Skeletal muscle cell (primary cell): ENCODE data around the gene CTAGE4.
"Not testable (repeated sequence)": the region's sequence is repeated elsewhere in the genome, so short reads cannot be mapped to it uniquely, and the experiment has no call there.

ENCODE experiments used
- DNase-seq: peaks from one replicate; pipeline ENCODE4 v3.0.0-alpha.2; 2010; ENCODE audit warnings: low read depth
- H3K4me3 ChIP-seq: 2 replicates; pipeline ENCODE4 v1.5.1; 2011; ENCODE audit warnings: low read depth, mild to moderate bottlenecking, control low read depth, low read length, moderate library complexity

Gene CTAGE4

GRCh38 chr7:144183166-144183565 is at the start of gene CTAGE4:
Gene CTAGE4, plus strand, starts transcription at chr7:144183466. Its CDS starts 38 bp downstream, at chr7:144183504.
- DNase-seq, H3K4me3 ChIP-seq: not testable (repeated sequence)

- H3K4me3 ChIP-seq, result no peak overlapping the region
These were observed 49.1 kb upstream of the CTAGE4 start for GRCh38 chr7:144134116-144134515.

GRCh38 chr7:144137501-144137900 is 45.8 kb upstream of the CTAGE4 start:
- no peak for DNase-seq
- no peak overlapping the region for H3K4me3 ChIP-seq

More at GRCh38 chr7:144134116-144134515, 49.1 kb upstream of the CTAGE4 start:
- DNase-seq, result no peak

GRCh38 chr7:144142187-144142586 is 41.1 kb upstream of the CTAGE4 start:
- no peak overlapping the region for H3K4me3 ChIP-seq
- no peak for DNase-seq

- DNase-seq, result no peak
- no peak overlapping the region for H3K4me3 ChIP-seq
These were observed 38.8 kb upstream of the CTAGE4 start for GRCh38 chr7:144144426-144144825.

- DNase-seq, result no peak
- no peak overlapping the region for H3K4me3 ChIP-seq
These were observed 34.9 kb upstream of the CTAGE4 start for GRCh38 chr7:144148224-144148827.

- DNase-seq, result no peak
- no peak overlapping the region for H3K4me3 ChIP-seq
These were observed 24.4 kb upstream of the CTAGE4 start for GRCh38 chr7:144158861-144159260.

- H3K4me3 ChIP-seq, result no peak overlapping the region
- DNase-seq, result no peak
These were observed 18.5 kb upstream of the CTAGE4 start for GRCh38 chr7:144164784-144165183.

GRCh38 chr7:144171594-144172350 is 11.5 kb upstream of the CTAGE4 start:
- not testable (repeated sequence) for DNase-seq, H3K4me3 ChIP-seq

- no peak for DNase-seq
- H3K4me3 ChIP-seq, result no peak overlapping the region
These were observed 8.7 kb upstream of the CTAGE4 start for GRCh38 chr7:144174613-144175012.

- not testable (repeated sequence) for DNase-seq, H3K4me3 ChIP-seq
These were observed 4.7 kb upstream of the CTAGE4 start for GRCh38 chr7:144178380-144179164.

- H3K4me3 ChIP-seq, DNase-seq: not testable (repeated sequence)
These were observed 4.1 kb upstream of the CTAGE4 start for GRCh38 chr7:144179165-144179479.

- H3K4me3 ChIP-seq, DNase-seq: not testable (repeated sequence)
These were observed 4.6 kb downstream of the CTAGE4 start for GRCh38 chr7:144187848-144188247.

- DNase-seq, H3K4me3 ChIP-seq: not testable (repeated sequence)
These were observed 5.4 kb downstream of the CTAGE4 start for GRCh38 chr7:144188578-144189171.

GRCh38 chr7:144193782-144194181 is 10.5 kb downstream of the CTAGE4 start:
- not testable (repeated sequence) for DNase-seq, H3K4me3 ChIP-seq

GRCh38 chr7:144194453-144194852 is 11.2 kb downstream of the CTAGE4 start:
- not testable (repeated sequence) for DNase-seq, H3K4me3 ChIP-seq

GRCh38 chr7:144195212-144195872 is 12.1 kb downstream of the CTAGE4 start, which contains the start of gene ARHGEF35:
Gene ARHGEF35, minus strand, starts transcription at chr7:144195833. Its CDS starts 7,450 bp downstream, at chr7:144188383.
- DNase-seq, H3K4me3 ChIP-seq: not testable (repeated sequence)

- not testable (repeated sequence) for H3K4me3 ChIP-seq, DNase-seq
These were observed 15.7 kb downstream of the CTAGE4 start for GRCh38 chr7:144198934-144199333.

- not testable (repeated sequence) for H3K4me3 ChIP-seq, DNase-seq
These were observed 18.7 kb downstream of the CTAGE4 start for GRCh38 chr7:144201978-144202377.
